Measurements from ENCODE around the gene NAXD.

NAXD gene

DNA sequence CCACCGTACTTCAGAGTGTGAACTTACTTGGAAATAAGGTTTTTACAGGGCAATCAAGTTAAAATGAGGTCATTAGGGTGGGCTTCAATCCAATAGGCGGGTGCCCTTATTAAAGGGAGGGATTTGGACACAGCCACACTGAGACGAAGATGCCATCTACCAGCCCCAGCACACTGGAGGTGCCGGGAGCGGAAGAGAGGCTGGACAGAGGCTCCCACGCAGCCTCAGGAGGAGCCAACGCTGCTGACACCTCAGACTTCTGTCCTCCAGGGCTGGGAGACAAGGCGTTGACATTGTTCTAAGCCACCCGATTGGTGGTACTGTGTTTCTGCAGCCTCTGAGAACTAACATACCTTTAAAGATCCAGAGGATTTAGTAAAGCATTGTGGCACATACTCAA lies 41.2 kb upstream of the NAXD start:
- Histone ChIP-seq H3K27ac (ENCODE audit: extremely low read depth, low read depth, low read length) (no peak overlapping the region), H3K4me3 (ENCODE audit: low read depth, low read length) (no peak overlapping the region), H3K9me3 (ENCODE audit: control insufficient read depth, insufficient read depth, low read depth, low read length) (no peaks in the 10 kb centered on the region), H3K36me3 (ENCODE audit: control insufficient read depth in 2 of 2, insufficient read depth in 1 of 2, low read length in 2 of 2) (no peaks in the 10 kb centered on the region), H3K4me1 (ENCODE audit: control insufficient read depth, insufficient read depth, low read length) (no peaks in the 10 kb centered on the region)
- ChIA-PET CTCF (no interaction called here), POLR2A (no interaction called here)
- TF ChIP-seq ZNF707 (tag by site-specific recombination; IDR thresholded peaks at IDR 0.05) (no peak), TRIM28 (IDR thresholded peaks at IDR 0.05; ENCODE audit: borderline replicate concordance, low read length) (no peak), REST (tag by site-specific recombination; IDR thresholded peaks at IDR 0.05) (peak; percentile 49; the same call in 1 of the 2 replicates), ZNF549 (tag by site-specific recombination; IDR thresholded peaks at IDR 0.05) (no peak), ZNF146 (tag by site-specific recombination; IDR thresholded peaks at IDR 0.05) (no peak), ZNF658 (tag by site-specific recombination; IDR thresholded peaks at IDR 0.05) (no peak), ZNF341 (tag by site-specific recombination; IDR thresholded peaks at IDR 0.05; ENCODE audit: low read depth) (no peak), KLF10 (tag by site-specific recombination; IDR thresholded peaks at IDR 0.05) (no peak), ZNF280D (tag by site-specific recombination; IDR thresholded peaks at IDR 0.05) (no peak)

- H3K9me3 ChIP-seq (ENCODE audit: control insufficient read depth, insufficient read depth, low read depth, low read length), result no peaks in the 10 kb centered on the region
- H3K4me1 ChIP-seq (ENCODE audit: control insufficient read depth, insufficient read depth, low read length), result no peaks in the 10 kb centered on the region
- no peak overlapping the region for H3K27ac ChIP-seq (ENCODE audit: extremely low read depth, low read depth, low read length)
- POLR2A ChIA-PET, result interaction anchor here (1.1 kb wide), 1 partner anchor 13 kb away, joined by 3 read pairs; no protein-coding TSS in a partner anchor
- H3K36me3 ChIP-seq (ENCODE audit: control insufficient read depth in 2 of 2, insufficient read depth in 1 of 2, low read length in 2 of 2), result no peaks in the 10 kb centered on the region
- H3K4me3 ChIP-seq (ENCODE audit: low read depth, low read length), result no peak overlapping the region
- CTCF ChIA-PET, result interaction anchor here (0.6 to 1.1 kb wide), 2 partner anchors 18 to 63 kb away, joined by 4 to 5 read pairs; no protein-coding TSS in a partner anchor
- TF ChIP-seq ZNF121 (tag by site-specific recombination; IDR thresholded peaks at IDR 0.05), result no peak
- no peak for TF ChIP-seq ZNF639 (tag by site-specific recombination; IDR thresholded peaks at IDR 0.05)
- no peak for TF ChIP-seq SCRT2 (tag by site-specific recombination; IDR thresholded peaks at IDR 0.05)
- 0 out of 2 replicates have a peak, but pooled peaks have one; percentile 34 for TF ChIP-seq KLF17 (tag by site-specific recombination; IDR thresholded peaks at IDR 0.05)
- no peak for TF ChIP-seq ZNF558 (tag by site-specific recombination; IDR thresholded peaks at IDR 0.05)
- TF ChIP-seq ZNF654 (tag by site-specific recombination; IDR thresholded peaks at IDR 0.05; ENCODE audit: low read depth), result no peak
- peak; percentile 87 for TF ChIP-seq ATF2 (tag by site-specific recombination; IDR thresholded peaks at IDR 0.05; ENCODE audit: low read depth)
- 0 out of 2 replicates have a peak, but pooled peaks have one; percentile 29 for TF ChIP-seq ZBTB17 (tag by site-specific recombination; IDR thresholded peaks at IDR 0.05)
- TF ChIP-seq, protein P1, sequence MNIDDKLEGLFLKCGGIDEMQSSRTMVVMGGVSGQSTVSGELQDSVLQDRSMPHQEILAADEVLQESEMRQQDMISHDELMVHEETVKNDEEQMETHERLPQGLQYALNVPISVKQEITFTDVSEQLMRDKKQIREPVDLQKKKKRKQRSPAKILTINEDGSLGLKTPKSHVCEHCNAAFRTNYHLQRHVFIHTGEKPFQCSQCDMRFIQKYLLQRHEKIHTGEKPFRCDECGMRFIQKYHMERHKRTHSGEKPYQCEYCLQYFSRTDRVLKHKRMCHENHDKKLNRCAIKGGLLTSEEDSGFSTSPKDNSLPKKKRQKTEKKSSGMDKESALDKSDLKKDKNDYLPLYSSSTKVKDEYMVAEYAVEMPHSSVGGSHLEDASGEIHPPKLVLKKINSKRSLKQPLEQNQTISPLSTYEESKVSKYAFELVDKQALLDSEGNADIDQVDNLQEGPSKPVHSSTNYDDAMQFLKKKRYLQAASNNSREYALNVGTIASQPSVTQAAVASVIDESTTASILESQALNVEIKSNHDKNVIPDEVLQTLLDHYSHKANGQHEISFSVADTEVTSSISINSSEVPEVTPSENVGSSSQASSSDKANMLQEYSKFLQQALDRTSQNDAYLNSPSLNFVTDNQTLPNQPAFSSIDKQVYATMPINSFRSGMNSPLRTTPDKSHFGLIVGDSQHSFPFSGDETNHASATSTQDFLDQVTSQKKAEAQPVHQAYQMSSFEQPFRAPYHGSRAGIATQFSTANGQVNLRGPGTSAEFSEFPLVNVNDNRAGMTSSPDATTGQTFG (tag by site-specific recombination; IDR thresholded peaks at IDR 0.05; ENCODE audit: borderline replicate concordance), result no peak
- TF ChIP-seq ZNF701 (tag by site-specific recombination; IDR thresholded peaks at IDR 0.05), result no peak
Measured at GRCh38 chr13:110575322-110576069, 39.8 kb upstream of the NAXD start.
